Gastrocnemius medialis (tissue), 4 donors: Measurements from ENCODE around the gene TPRKB. TPM values are rescaled to one million over a fixed set of nuclear protein-coding genes. Genes with fewer than 3 reads are reported as not detected.

Experiments used
- ATAC-seq, 2 donors: fragments of 150-250 bp; one replicate each; pipeline ENCODE4 v1.9.1; 2016
- DNase-seq, 2 donors: peaks; one replicate each; pipeline ENCODE4 v3.0.0-alpha.2; 2019
- H3K27ac ChIP-seq, 4 donors: fragments of 200-600 bp; sonication (generic); 1 replicate in 1 of 4; 2 replicates in 3 of 4; pipeline ENCODE4 v1.5.1; 2016 to 2018; ENCODE audit warnings: mild to moderate bottlenecking in 2 of 4, moderate library complexity in 1 of 4
- H3K27me3 ChIP-seq, 3 donors: fragments of 200-600 bp; sonication (generic) in 2 of 3; 1 replicate in 1 of 3; 2 replicates in 2 of 3; pipeline versions ENCODE4 v1.5.1 to v1.6.0; 2016 to 2019; ENCODE audit warnings: mild to moderate bottlenecking in 1 of 3, moderate library complexity in 1 of 3
- H3K36me3 ChIP-seq, 2 donors: fragments of 200-600 bp; sonication (generic) in 1 of 2; one replicate each; pipeline ENCODE4 v1.5.1; 2017 to 2018
- H3K4me1 ChIP-seq, 2 donors: fragments of 200-600 bp; sonication (generic) in 1 of 2; one replicate each; pipeline ENCODE4 v1.5.1; 2016 to 2017; ENCODE audit warnings: mild to moderate bottlenecking in 2 of 2
- H3K4me3 ChIP-seq, 4 donors: fragments of 200-600 bp; sonication (generic) in 3 of 4; 1 replicate in 1 of 4; 2 replicates in 3 of 4; pipeline ENCODE4 v1.5.1; 2016 to 2019; ENCODE audit warnings: mild to moderate bottlenecking in 2 of 4
- H3K9me3 ChIP-seq, 3 donors: fragments of 200-600 bp; sonication (generic) in 2 of 3; 1 replicate in 1 of 3; 2 replicates in 2 of 3; pipeline ENCODE4 v1.5.1; 2016 to 2019
- POLR2A ChIP-seq, 2 donors: fragments of 450-650 bp; IDR thresholded peaks; one replicate each; pipeline ENCODE4 v1.6.1; 2017; ENCODE audit warnings: antibody characterized with exemption in 2 of 2, mild to moderate bottlenecking in 2 of 2, moderate library complexity in 2 of 2
- in situ Hi-C, 4 donors: fragments of 200-750 bp; cut with MboI; loops; one replicate each; pipeline versions ENCODE4 v1.15.0 to v1.8.0; 2017; ENCODE audit warnings: low sequenced_read_pairs in 4 of 4
- intact Hi-C: fragments of 100-400 bp; cut with DNase I; formaldehyde crosslinking; loops from one replicate; pipeline ENCODE4 v1.15.1; 2023; ENCODE audit warnings: low total_unique reads
- total RNA-seq, 4 donors: library from RNA; depleted of rRNA; stranded (reverse); fragments of >200 nt; gene quantifications; one replicate each; pipeline versions ENCODE4 v1.1.0 to v1.2.3, GENCODE V29; 2016
- TF ChIP-seq, protein P1 (sequence below), 5 experiments: fragments of 450-650 bp in 3 of 5; fragments of 200-600 bp in 2 of 5; sonication (generic) in 2 of 5; IDR thresholded peaks in 4 of 5; conservative IDR thresholded peaks in 1 of 5; 1 replicate in 4 of 5; 2 replicates in 1 of 5; pipeline ENCODE4 v1.5.1; 2016 to 2019; ENCODE audit warnings: antibody characterized with exemption in 5 of 5, mild to moderate bottlenecking in 3 of 5, moderate library complexity in 3 of 5

Gene TPRKB
- total RNA-seq, 4 donors from 2014 or later: 49.4 to 90.1 (median 55.9) TPM

DNA sequence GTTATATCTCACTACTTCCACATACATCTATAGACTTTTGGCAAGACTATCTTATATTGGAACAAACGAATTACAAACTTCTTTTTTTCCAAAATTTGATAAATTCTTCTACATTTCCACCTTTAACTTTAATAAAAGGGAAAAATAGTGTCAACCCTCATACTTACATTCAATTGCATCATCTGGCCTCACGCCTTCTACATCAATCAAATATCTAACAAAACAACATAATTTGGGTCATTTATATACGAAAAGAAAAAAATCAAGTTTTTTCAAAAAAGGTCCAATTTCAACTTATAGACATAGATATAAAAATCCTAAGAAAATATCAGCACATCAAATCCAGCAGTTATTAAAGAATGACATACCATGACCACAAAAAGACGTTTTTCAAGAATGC lies 29.8 kb upstream of the TPRKB start:
- ATAC-seq (no peak), DNase-seq (no peak)
- Histone ChIP-seq H3K27me3 (no peaks in the 10 kb centered on the region), H3K9me3 (no peaks in the 10 kb centered on the region), H3K4me1 (no peaks in the 10 kb centered on the region), H3K36me3 (peaks cover 8 to 86% of the 10 kb centered on the region in 2 donors), H3K27ac (no peak overlapping the region), H3K4me3 (no peak overlapping the region)
- TF ChIP-seq, protein P1, sequence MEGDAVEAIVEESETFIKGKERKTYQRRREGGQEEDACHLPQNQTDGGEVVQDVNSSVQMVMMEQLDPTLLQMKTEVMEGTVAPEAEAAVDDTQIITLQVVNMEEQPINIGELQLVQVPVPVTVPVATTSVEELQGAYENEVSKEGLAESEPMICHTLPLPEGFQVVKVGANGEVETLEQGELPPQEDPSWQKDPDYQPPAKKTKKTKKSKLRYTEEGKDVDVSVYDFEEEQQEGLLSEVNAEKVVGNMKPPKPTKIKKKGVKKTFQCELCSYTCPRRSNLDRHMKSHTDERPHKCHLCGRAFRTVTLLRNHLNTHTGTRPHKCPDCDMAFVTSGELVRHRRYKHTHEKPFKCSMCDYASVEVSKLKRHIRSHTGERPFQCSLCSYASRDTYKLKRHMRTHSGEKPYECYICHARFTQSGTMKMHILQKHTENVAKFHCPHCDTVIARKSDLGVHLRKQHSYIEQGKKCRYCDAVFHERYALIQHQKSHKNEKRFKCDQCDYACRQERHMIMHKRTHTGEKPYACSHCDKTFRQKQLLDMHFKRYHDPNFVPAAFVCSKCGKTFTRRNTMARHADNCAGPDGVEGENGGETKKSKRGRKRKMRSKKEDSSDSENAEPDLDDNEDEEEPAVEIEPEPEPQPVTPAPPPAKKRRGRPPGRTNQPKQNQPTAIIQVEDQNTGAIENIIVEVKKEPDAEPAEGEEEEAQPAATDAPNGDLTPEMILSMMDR (IDR thresholded peaks at IDR 0.05 in 4 of 5, conservative IDR thresholded peaks at IDR 0.05 in 1 of 5): no peak
- TF ChIP-seq POLR2A (IDR thresholded peaks at IDR 0.05): no peak
- in situ Hi-C loops (no loop called here), intact Hi-C loops (no loop called here)

DNA sequence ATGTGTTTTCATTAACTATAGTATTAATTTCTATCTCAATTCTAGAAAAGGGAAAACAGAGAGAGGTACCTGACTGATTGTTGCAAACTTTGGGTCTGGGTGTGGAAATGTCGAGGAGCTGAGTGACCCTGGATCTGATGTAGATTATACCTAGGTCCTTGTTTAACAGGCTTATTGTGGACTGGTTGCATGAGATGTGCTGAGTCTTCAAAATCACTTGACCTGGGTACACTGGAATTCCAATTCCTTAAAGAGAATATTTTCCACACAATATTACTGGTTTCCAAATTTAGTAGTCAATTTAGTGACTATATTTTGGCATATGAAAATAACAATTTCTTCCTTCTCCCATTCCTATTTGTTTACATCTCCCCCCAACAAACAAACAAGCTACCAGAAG lies 29.2 kb upstream of the TPRKB start:
- intact Hi-C loops (no loop called here), in situ Hi-C loops (no loop called here)
- no peaks in the 10 kb centered on the region for H3K4me1 ChIP-seq
- ATAC-seq (no peak), DNase-seq (no peak)
- no peak overlapping the region for H3K27ac ChIP-seq
- H3K27me3 ChIP-seq: no peaks in the 10 kb centered on the region
- H3K9me3 ChIP-seq: no peaks in the 10 kb centered on the region
- peaks cover 8 to 86% of the 10 kb centered on the region in 2 donors for H3K36me3 ChIP-seq
- no peak for TF ChIP-seq POLR2A (IDR thresholded peaks at IDR 0.05)
- TF ChIP-seq, protein P1 (IDR thresholded peaks at IDR 0.05 in 4 of 5, conservative IDR thresholded peaks at IDR 0.05 in 1 of 5): no peak
- H3K4me3 ChIP-seq: no peak overlapping the region

DNA sequence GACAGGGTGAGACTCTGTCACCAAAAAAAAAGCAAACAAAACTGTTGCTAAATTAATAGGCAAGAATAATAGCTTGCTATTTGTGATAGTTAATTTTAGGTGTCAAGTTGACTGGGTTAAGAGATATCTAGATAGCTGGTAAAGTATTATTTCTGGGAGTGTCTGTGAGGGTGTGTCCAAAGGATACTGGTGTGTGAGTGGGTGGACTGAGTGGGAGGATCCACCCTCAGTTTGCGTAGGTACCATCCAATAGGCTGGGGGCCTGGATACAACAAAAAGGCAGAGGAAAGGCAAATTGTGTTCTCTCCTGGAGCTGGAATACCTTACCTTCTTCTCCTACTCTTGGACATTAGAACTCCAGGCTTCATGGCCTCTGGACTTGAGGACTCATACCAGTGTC lies 27.8 kb upstream of the TPRKB start:
- intact Hi-C loops: no loop called here
- no peak overlapping the region for H3K27ac ChIP-seq
- H3K4me1 ChIP-seq: peaks cover 0 to under 1% of the 10 kb centered on the region in 2 donors
- H3K9me3 ChIP-seq: no peaks in the 10 kb centered on the region
- H3K36me3 ChIP-seq: peaks cover 8 to 86% of the 10 kb centered on the region in 2 donors
- TF ChIP-seq POLR2A (IDR thresholded peaks at IDR 0.05): no peak
- TF ChIP-seq, protein P1 (IDR thresholded peaks at IDR 0.05 in 4 of 5, conservative IDR thresholded peaks at IDR 0.05 in 1 of 5): no peak
- ATAC-seq (no peak), DNase-seq (no peak)
- in situ Hi-C loops: no loop called here
- no peak overlapping the region for H3K4me3 ChIP-seq
- no peaks in the 10 kb centered on the region for H3K27me3 ChIP-seq

GRCh38 chr2:73762571-73762970 lies 25.4 kb upstream of the TPRKB start:
- ATAC-seq (no peak), DNase-seq (no peak)
- Histone ChIP-seq H3K27ac (no peak overlapping the region), H3K27me3 (no peaks in the 10 kb centered on the region), H3K4me1 (peaks cover 10 to 11% of the 10 kb centered on the region in 2 donors), H3K36me3 (peaks cover 4 to 72% of the 10 kb centered on the region in 2 donors), H3K4me3 (no peak overlapping the region), H3K9me3 (no peaks in the 10 kb centered on the region)
- in situ Hi-C loops (no loop called here), intact Hi-C loops (no loop called here)
- TF ChIP-seq POLR2A (IDR thresholded peaks at IDR 0.05): no peak
- TF ChIP-seq, protein P1 (IDR thresholded peaks at IDR 0.05 in 4 of 5, conservative IDR thresholded peaks at IDR 0.05 in 1 of 5): no peak

DNA sequence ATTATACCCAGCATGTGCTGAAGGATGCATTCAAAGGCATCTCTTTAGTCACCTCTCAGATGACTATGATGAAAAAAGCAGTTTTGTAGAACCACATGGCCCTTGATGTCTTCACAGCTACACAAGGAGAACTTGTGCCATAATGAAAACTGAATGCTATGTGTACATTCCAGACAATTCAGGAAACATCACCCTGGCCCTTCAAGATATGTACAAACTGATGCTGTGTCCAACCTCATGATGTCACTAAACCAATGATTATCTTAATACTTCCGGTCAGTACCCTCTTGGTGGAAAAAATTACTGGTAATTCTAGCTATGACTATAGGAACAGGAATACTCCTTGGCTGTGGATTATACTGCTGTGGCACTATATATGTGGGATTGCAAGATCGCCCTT lies 22.8 kb upstream of the TPRKB start:
- DNase-seq (no peak), ATAC-seq (no peak)
- Histone ChIP-seq H3K27me3 (no peaks in the 10 kb centered on the region), H3K9me3 (no peaks in the 10 kb centered on the region), H3K36me3 (peaks cover 4 to 46% of the 10 kb centered on the region in 2 donors), H3K4me1 (peaks cover 10 to 11% of the 10 kb centered on the region in 2 donors), H3K27ac (no peak overlapping the region), H3K4me3 (no peak overlapping the region)
- intact Hi-C loops (no loop called here), in situ Hi-C loops (no loop called here)
- TF ChIP-seq, protein P1 (IDR thresholded peaks at IDR 0.05 in 4 of 5, conservative IDR thresholded peaks at IDR 0.05 in 1 of 5): no peak
- TF ChIP-seq POLR2A (IDR thresholded peaks at IDR 0.05): no peak
